ENCODE results near the gene GABBR1. TPM values are rescaled to one million over a fixed set of nuclear protein-coding genes. Genes with fewer than 3 reads are reported as not detected.

GABBR1 gene
- total and polyA plus RNA-seq, 2 of the 13 experiments (the other 11 are each of a cell fraction or from before 2014, with no cell fraction given), result 0.07 to 0.37 TPM

DNA sequence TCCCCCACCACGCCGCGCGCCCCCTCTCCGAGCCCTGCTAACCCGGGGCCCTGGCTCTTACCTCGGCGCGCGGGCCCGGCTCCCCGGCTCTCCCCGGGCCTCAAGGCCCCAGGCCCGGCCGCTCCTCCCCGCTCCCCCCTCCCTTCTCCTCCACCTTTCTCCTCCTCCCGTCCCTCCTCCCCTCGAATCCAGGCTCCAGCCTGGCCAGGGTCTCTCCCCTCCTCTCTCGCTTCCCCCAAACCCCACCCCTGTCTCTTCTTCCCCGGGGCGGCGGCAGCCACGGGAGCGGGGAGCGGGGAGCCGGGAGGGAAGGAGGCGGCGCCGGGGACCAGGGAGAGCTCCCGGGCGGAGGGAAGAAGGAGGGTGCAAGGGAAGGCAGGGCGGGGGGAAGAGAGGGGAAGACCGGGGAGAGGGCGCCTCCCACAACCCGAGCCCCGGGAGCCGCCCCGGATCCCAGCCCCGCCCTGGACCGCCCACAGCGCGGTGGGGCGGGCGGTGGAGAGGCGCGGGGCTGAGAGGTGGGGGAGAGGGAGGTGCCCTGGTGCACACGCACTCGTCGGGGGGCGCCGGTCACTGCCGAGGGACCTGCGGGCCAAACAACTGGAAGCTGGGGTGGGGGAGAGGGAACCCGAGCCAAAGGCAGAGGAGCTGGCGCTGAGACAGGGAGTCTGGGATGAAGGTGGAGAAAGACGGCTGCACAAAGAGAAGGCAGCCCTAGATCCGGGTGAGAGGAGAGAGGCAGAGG is at the start of gene GABBR1 (continued):
- TF ChIP-seq, protein P1, sequence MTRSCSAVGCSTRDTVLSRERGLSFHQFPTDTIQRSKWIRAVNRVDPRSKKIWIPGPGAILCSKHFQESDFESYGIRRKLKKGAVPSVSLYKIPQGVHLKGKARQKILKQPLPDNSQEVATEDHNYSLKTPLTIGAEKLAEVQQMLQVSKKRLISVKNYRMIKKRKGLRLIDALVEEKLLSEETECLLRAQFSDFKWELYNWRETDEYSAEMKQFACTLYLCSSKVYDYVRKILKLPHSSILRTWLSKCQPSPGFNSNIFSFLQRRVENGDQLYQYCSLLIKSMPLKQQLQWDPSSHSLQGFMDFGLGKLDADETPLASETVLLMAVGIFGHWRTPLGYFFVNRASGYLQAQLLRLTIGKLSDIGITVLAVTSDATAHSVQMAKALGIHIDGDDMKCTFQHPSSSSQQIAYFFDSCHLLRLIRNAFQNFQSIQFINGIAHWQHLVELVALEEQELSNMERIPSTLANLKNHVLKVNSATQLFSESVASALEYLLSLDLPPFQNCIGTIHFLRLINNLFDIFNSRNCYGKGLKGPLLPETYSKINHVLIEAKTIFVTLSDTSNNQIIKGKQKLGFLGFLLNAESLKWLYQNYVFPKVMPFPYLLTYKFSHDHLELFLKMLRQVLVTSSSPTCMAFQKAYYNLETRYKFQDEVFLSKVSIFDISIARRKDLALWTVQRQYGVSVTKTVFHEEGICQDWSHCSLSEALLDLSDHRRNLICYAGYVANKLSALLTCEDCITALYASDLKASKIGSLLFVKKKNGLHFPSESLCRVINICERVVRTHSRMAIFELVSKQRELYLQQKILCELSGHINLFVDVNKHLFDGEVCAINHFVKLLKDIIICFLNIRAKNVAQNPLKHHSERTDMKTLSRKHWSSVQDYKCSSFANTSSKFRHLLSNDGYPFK (CRISPR knock-in tag; IDR thresholded peaks at IDR 0.05; ENCODE audit: borderline replicate concordance), result 0 out of 2 replicates have a peak, but pooled peaks have one; percentile 12
- TF ChIP-seq SP5 (CRISPR knock-in tag; IDR thresholded peaks at IDR 0.05; ENCODE audit: borderline replicate concordance, low read depth) (peak; percentile 53; the same call in 1 of the 2 replicates), HNRNPK (IDR thresholded peaks at IDR 0.05; ENCODE audit: low read depth, low read length, poor library complexity, severe bottlenecking) (peak; percentile 91), TAF15 (IDR thresholded peaks at IDR 0.05; ENCODE audit: low read depth, low read length, poor library complexity, severe bottlenecking) (no peak), MAZ (IDR thresholded peaks at IDR 0.05; ENCODE audit: borderline replicate concordance, low read depth, low read length) (no peak), MAZ (CRISPR knock-in tag; IDR thresholded peaks at IDR 0.05; ENCODE audit: low read depth) (peak; percentile 16; the same call in 1 of the 2 replicates), ZNF709 (CRISPR knock-in tag; IDR thresholded peaks at IDR 0.05) (no peak), GATAD2A (CRISPR knock-in tag; IDR thresholded peaks at IDR 0.05) (no peak), DMAP1 (CRISPR knock-in tag; IDR thresholded peaks at IDR 0.05) (no peak), ZEB1 (IDR thresholded peaks at IDR 0.05; ENCODE audit: insufficient replicate concordance, low read depth) (no peak), KLF6 (CRISPR knock-in tag; IDR thresholded peaks at IDR 0.05) (no peak), CBX1 (IDR thresholded peaks at IDR 0.05; ENCODE audit: low read depth) (no peak), ZNF24 (IDR thresholded peaks at IDR 0.05) (no peak), ZFP37 (CRISPR knock-in tag; IDR thresholded peaks at IDR 0.05; ENCODE audit: borderline replicate concordance) (no peak), ARNT (IDR thresholded peaks at IDR 0.05) (no peak), ZNF607 (CRISPR knock-in tag; IDR thresholded peaks at IDR 0.05; ENCODE audit: borderline replicate concordance) (no peak), GABPB1 (CRISPR knock-in tag; IDR thresholded peaks at IDR 0.05) (peak; percentile 72; the same call in 1 of the 2 replicates), TBP (CRISPR knock-in tag; IDR thresholded peaks at IDR 0.05) (no peak), NFE2L2 (IDR thresholded peaks at IDR 0.05; ENCODE audit: low read length) (no peak), ZNF878 (CRISPR knock-in tag; IDR thresholded peaks at IDR 0.05) (no peak), FOSL1 (CRISPR knock-in tag; IDR thresholded peaks at IDR 0.05; ENCODE audit: borderline replicate concordance) (no peak)
- TF ChIP-seq, protein P2, sequence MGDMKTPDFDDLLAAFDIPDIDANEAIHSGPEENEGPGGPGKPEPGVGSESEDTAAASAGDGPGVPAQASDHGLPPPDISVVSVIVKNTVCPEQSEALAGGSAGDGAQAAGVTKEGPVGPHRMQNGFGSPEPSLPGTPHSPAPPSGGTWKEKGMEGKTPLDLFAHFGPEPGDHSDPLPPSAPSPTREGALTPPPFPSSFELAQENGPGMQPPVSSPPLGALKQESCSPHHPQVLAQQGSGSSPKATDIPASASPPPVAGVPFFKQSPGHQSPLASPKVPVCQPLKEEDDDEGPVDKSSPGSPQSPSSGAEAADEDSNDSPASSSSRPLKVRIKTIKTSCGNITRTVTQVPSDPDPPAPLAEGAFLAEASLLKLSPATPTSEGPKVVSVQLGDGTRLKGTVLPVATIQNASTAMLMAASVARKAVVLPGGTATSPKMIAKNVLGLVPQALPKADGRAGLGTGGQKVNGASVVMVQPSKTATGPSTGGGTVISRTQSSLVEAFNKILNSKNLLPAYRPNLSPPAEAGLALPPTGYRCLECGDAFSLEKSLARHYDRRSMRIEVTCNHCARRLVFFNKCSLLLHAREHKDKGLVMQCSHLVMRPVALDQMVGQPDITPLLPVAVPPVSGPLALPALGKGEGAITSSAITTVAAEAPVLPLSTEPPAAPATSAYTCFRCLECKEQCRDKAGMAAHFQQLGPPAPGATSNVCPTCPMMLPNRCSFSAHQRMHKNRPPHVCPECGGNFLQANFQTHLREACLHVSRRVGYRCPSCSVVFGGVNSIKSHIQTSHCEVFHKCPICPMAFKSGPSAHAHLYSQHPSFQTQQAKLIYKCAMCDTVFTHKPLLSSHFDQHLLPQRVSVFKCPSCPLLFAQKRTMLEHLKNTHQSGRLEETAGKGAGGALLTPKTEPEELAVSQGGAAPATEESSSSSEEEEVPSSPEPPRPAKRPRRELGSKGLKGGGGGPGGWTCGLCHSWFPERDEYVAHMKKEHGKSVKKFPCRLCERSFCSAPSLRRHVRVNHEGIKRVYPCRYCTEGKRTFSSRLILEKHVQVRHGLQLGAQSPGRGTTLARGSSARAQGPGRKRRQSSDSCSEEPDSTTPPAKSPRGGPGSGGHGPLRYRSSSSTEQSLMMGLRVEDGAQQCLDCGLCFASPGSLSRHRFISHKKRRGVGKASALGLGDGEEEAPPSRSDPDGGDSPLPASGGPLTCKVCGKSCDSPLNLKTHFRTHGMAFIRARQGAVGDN (CRISPR knock-in tag; IDR thresholded peaks at IDR 0.05), result peak; percentile 28; the same call in 1 of the 2 replicates
- TF ChIP-seq, protein P3, sequence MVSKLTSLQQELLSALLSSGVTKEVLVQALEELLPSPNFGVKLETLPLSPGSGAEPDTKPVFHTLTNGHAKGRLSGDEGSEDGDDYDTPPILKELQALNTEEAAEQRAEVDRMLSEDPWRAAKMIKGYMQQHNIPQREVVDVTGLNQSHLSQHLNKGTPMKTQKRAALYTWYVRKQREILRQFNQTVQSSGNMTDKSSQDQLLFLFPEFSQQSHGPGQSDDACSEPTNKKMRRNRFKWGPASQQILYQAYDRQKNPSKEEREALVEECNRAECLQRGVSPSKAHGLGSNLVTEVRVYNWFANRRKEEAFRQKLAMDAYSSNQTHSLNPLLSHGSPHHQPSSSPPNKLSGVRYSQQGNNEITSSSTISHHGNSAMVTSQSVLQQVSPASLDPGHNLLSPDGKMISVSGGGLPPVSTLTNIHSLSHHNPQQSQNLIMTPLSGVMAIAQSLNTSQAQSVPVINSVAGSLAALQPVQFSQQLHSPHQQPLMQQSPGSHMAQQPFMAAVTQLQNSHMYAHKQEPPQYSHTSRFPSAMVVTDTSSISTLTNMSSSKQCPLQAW (CRISPR knock-in tag; IDR thresholded peaks at IDR 0.05), result no peak
